H1 (cell line): Measurements from ENCODE around the gene ACER3. TPM values are rescaled to one million over a fixed set of nuclear protein-coding genes. Genes with fewer than 3 reads are reported as not detected.

Experiments
- CTCF ChIA-PET: fragments of 300-600 bp; sonication (Branson Sonifier 250); formaldehyde crosslinking; loops from one replicate; lab custom pipeline; 2021; ENCODE audit not compliant: partially characterized antibody; lab: Charles Lee
- POLR2A ChIA-PET: fragments of 300-600 bp; sonication (Branson Sonifier 250); formaldehyde crosslinking; loops from one replicate; lab custom pipeline; 2021; ENCODE audit warnings: inconsistent platforms; ENCODE audit not compliant: partially characterized antibody; lab: Charles Lee
- DNase-seq, 2 experiments: peaks; one replicate each; pipeline versions ENCODE4 v3.0.0 to v3.0.0-alpha.2; 2010 to 2022; ENCODE audit warnings: low spot score in 2 of 2, low read depth in 1 of 2, mixed read lengths in 1 of 2
- FAIRE-seq: peaks from 2 replicates; lab custom pipeline; 2011; peaks lifted over from hg19 to GRCh38; lab: Jason Lieb, UNC
- H2AFZ ChIP-seq: 2 replicates; pipeline ENCODE4 v1.8.1; 2012; ENCODE audit warnings: low read length, inconsistent platforms
- H2AK5ac ChIP-seq: 2 replicates; pipeline ENCODE4 v1.6.1; 2013; ENCODE audit warnings: low read depth, low read length
- H2BK120ac ChIP-seq: replicated peaks from 2 replicates; pipeline ENCODE3; 2013; ENCODE audit warnings: low read depth, low read length, inconsistent platforms
- H2BK12ac ChIP-seq: 2 replicates; pipeline ENCODE4 v1.6.1; 2013; ENCODE audit warnings: low read depth, low read length
- H2BK15ac ChIP-seq: 2 replicates; pipeline ENCODE4 v1.6.1; 2013; ENCODE audit warnings: low read length
- H2BK20ac ChIP-seq: 2 replicates; pipeline ENCODE4 v1.6.1; 2013; ENCODE audit warnings: low read length
- H2BK5ac ChIP-seq: 2 replicates; pipeline ENCODE4 v1.6.1; 2013; ENCODE audit warnings: low read depth, low read length
- H3K14ac ChIP-seq: 2 replicates; pipeline ENCODE4 v1.6.1; 2013; ENCODE audit warnings: inconsistent platforms; ENCODE audit not compliant: insufficient read length
- H3K18ac ChIP-seq: 2 replicates; pipeline ENCODE4 v1.6.1; 2013; ENCODE audit warnings: low read length; ENCODE audit errors: extremely low read depth
- H3K23ac ChIP-seq: 2 replicates; pipeline ENCODE4 v1.6.1; 2013; ENCODE audit warnings: inconsistent platforms; ENCODE audit not compliant: insufficient read length
- H3K23me2 ChIP-seq: 2 replicates; pipeline ENCODE4 v1.6.1; 2013; ENCODE audit warnings: low read depth, low read length
- H3K27ac ChIP-seq: 2 replicates; pipeline ENCODE4 v1.6.1; 2011; ENCODE audit warnings: low read depth, low read length, inconsistent platforms
- H3K27me3 ChIP-seq, 4 experiments: replicated peaks in 1 of 4; 1 replicate in 1 of 4; 2 replicates in 3 of 4; pipeline versions ENCODE4 v1.6.1 to v1.8.1; 2011 to 2013; ENCODE audit warnings: low read length in 3 of 4, mild to moderate bottlenecking in 3 of 4, inconsistent platforms in 2 of 4, mixed read lengths in 2 of 4, moderate library complexity in 1 of 4; ENCODE audit not compliant: control insufficient read depth in 3 of 4, insufficient read depth in 3 of 4; ENCODE audit errors: extremely low read depth in 1 of 4
- H3K36me3 ChIP-seq, 4 experiments: 2 replicates each; pipeline versions ENCODE4 v1.6.1 to v1.8.1; 2011 to 2013; ENCODE audit warnings: mild to moderate bottlenecking in 4 of 4, low read length in 3 of 4, moderate library complexity in 2 of 4, control low read depth in 1 of 4, inconsistent platforms in 1 of 4; ENCODE audit not compliant: insufficient read depth in 4 of 4, control insufficient read depth in 2 of 4
- H3K4ac ChIP-seq: replicated peaks from 2 replicates; pipeline ENCODE3; 2013; ENCODE audit warnings: low read length, low read depth, mixed read lengths, inconsistent platforms; ENCODE audit not compliant: insufficient read length
- H3K4me1 ChIP-seq, 4 experiments: replicated peaks in 1 of 4; 1 replicate in 1 of 4; 2 replicates in 3 of 4; pipeline versions ENCODE4 v1.6.1 to v1.8.1; 2011 to 2013; ENCODE audit warnings: low read length in 3 of 4, inconsistent platforms in 2 of 4, mixed read lengths in 1 of 4; ENCODE audit not compliant: insufficient read depth in 4 of 4, control insufficient read depth in 3 of 4
- H3K4me2 ChIP-seq, 2 experiments: 2 replicates each; pipeline versions ENCODE4 v1.6.1 to v1.8.1; 2011 to 2013; ENCODE audit warnings: low read depth in 2 of 2, low read length in 2 of 2, control low read depth in 1 of 2, inconsistent platforms in 1 of 2, mild to moderate bottlenecking in 1 of 2; ENCODE audit not compliant: insufficient read depth in 1 of 2
- H3K4me3 ChIP-seq, 4 experiments: fragments of 200-600, 300-600 bp in 1 of 4; sonication (generic), shearing (Covaris generic), sonication (Bioruptor Twin) in 1 of 4; 2 replicates each; pipeline versions ENCODE4 v1.5.1 to v1.8.1; 2011 to 2016; ENCODE audit warnings: low read length in 4 of 4, low read depth in 3 of 4, control low read depth in 2 of 4, inconsistent platforms in 2 of 4, mild to moderate bottlenecking in 2 of 4, mixed read lengths in 1 of 4, moderate library complexity in 1 of 4; ENCODE audit not compliant: insufficient read depth in 2 of 4; ENCODE audit errors: extremely low read depth in 1 of 4
- H3K56ac ChIP-seq: replicated peaks from 2 replicates; pipeline ENCODE3; 2013; ENCODE audit warnings: low read depth, mild to moderate bottlenecking, mixed read lengths, low read length, inconsistent platforms; ENCODE audit not compliant: insufficient read length
- H3K79me1 ChIP-seq: 2 replicates; pipeline ENCODE4 v1.6.1; 2013; ENCODE audit warnings: low read depth, low read length, control low read depth
- H3K79me2 ChIP-seq, 2 experiments: 2 replicates each; pipeline versions ENCODE4 v1.6.1 to v1.8.1; 2012 to 2013; ENCODE audit warnings: low read length in 2 of 2, mild to moderate bottlenecking in 2 of 2, inconsistent platforms in 1 of 2; ENCODE audit not compliant: insufficient read depth in 2 of 2, control insufficient read depth in 1 of 2
- H3K9ac ChIP-seq, 4 experiments: replicated peaks in 1 of 4; 1 replicate in 1 of 4; 2 replicates in 3 of 4; pipeline versions ENCODE4 v1.6.1 to v1.8.1; 2011 to 2013; ENCODE audit warnings: low read depth in 3 of 4, low read length in 3 of 4, control low read depth in 2 of 4, mild to moderate bottlenecking in 2 of 4, moderate library complexity in 2 of 4, inconsistent platforms in 1 of 4; ENCODE audit errors: extremely low read depth in 1 of 4
- H3K9me3 ChIP-seq, 2 experiments: 2 replicates each; pipeline versions ENCODE4 v1.6.1 to v1.8.1; 2012 to 2013; ENCODE audit warnings: mild to moderate bottlenecking in 2 of 2, moderate library complexity in 2 of 2, control low read depth in 1 of 2, inconsistent platforms in 1 of 2, low read depth in 1 of 2, low read length in 1 of 2, mixed read lengths in 1 of 2; ENCODE audit not compliant: insufficient read depth in 2 of 2
- H4K20me1 ChIP-seq, 2 experiments: replicated peaks in 1 of 2; 2 replicates each; pipeline versions ENCODE3 to v1.8.1; 2011 to 2013; ENCODE audit warnings: inconsistent platforms in 2 of 2, low read length in 2 of 2, mild to moderate bottlenecking in 1 of 2; ENCODE audit not compliant: insufficient read depth in 2 of 2, control insufficient read depth in 1 of 2
- H4K5ac ChIP-seq: 2 replicates; pipeline ENCODE4 v1.6.1; 2013; ENCODE audit warnings: low read length, low read depth, mixed read lengths, inconsistent platforms; ENCODE audit not compliant: insufficient read length
- H4K8ac ChIP-seq: 2 replicates; pipeline ENCODE4 v1.8.0; 2013; ENCODE audit warnings: mild to moderate bottlenecking, moderate library complexity, low read length, inconsistent platforms; ENCODE audit not compliant: insufficient read depth; ENCODE audit errors: extremely low read depth
- H4K91ac ChIP-seq: replicated peaks from 2 replicates; pipeline ENCODE3; 2013; ENCODE audit warnings: low read length, mixed read lengths, inconsistent platforms; ENCODE audit not compliant: insufficient read length
- JUN ChIP-seq: IDR thresholded peaks from 2 replicates; pipeline ENCODE4 v1.6.1; 2011; ENCODE audit warnings: low read depth, mild to moderate bottlenecking, improper control_type of control experiment, low read length
- KDM1A ChIP-seq: fragments of 200-600, 300-600 bp; sonication (generic); IDR thresholded peaks from 2 replicates; pipeline ENCODE4 v1.7.1; 2016; ENCODE audit warnings: mild to moderate bottlenecking, low read length, borderline replicate concordance
- SIN3A ChIP-seq, 2 experiments: IDR thresholded peaks in 1 of 2; conservative IDR thresholded peaks in 1 of 2; 2 replicates each; pipeline ENCODE4 v1.6.1; 2011 to 2012; ENCODE audit warnings: low read length in 2 of 2, improper control_type of control experiment in 1 of 2, low read depth in 1 of 2, mild to moderate bottlenecking in 1 of 2
- SIRT6 ChIP-seq: IDR thresholded peaks from one replicate; pipeline ENCODE4 v1.7.1; 2012; ENCODE audit warnings: low read length, inconsistent platforms
- SIX5 ChIP-seq: IDR thresholded peaks from 2 replicates; pipeline ENCODE4 v1.6.1; 2011; ENCODE audit warnings: mild to moderate bottlenecking, low read depth, low read length
- WGBS, 2 experiments: shearing (Covaris generic) in 1 of 2; methylation state at CpG; one replicate each; pipeline versions ENCODE4 v1.1.6 to v1.1.7; 2013 to 2015; ENCODE audit warnings: low lambda C conversion rate in 2 of 2, mixed read lengths in 2 of 2, inconsistent platforms in 1 of 2, low coverage in 1 of 2, missing lambda C conversion rate in 1 of 2; ENCODE audit not compliant: insufficient replicate concordance in 2 of 2, insufficient coverage in 1 of 2, insufficient read length in 1 of 2; ENCODE audit errors: extremely low coverage in 1 of 2, missing lambda C conversion rate in 1 of 2; 5-methylcytosine and 5-hydroxymethylcytosine counted together
- polyA plus RNA-seq, 7 experiments: library from polyadenylated mRNA; depleted of rRNA in 3 of 7; stranded (reverse) in 5 of 7; unstranded in 2 of 7; fragments of >200 nt in 5 of 7; fragments of 200-250 nt in 2 of 7; gene quantifications; 1 replicate in 5 of 7; 2 replicates in 1 of 7; 4 replicates in 1 of 7; pipeline versions ENCODE4 v1.2.1 to v1.2.3, GENCODE V29; 2011 to 2013; ENCODE audit warnings: missing spikeins in 2 of 7, mixed read lengths in 2 of 7
- total RNA-seq: library from RNA; stranded (reverse); fragmentation: NEBNext Ultra II Directional; extraction: Animal tissue kit (Norgen Biotek cat#: 25700); gene quantifications from 2 replicates; pipeline ENCODE4 v1.2.1, GENCODE V29; 2021

Gene ACER3
- total and polyA plus RNA-seq, 2 of the 8 experiments (the other 6 are each of a cell fraction or from before 2014, with no cell fraction given) = 5.7 to 16.2 TPM

GRCh38 chr11:76889411-76889975 lies 28.8 kb downstream of the ACER3 start:
- no peak overlapping the region for H3K18ac ChIP-seq
- no peak overlapping the region for H4K91ac ChIP-seq
- H2AK5ac ChIP-seq = no peak overlapping the region
- H3K4ac ChIP-seq = no peak overlapping the region
- H4K20me1 ChIP-seq = no peaks in the 10 kb centered on the region
- no peak overlapping the region for H2BK120ac ChIP-seq
- no peak overlapping the region for H2BK20ac ChIP-seq
- H3K79me1 ChIP-seq = no peaks in the 10 kb centered on the region; the same call in none of the 2 replicates
- H3K23ac ChIP-seq = no peak overlapping the region
- no peaks in the 10 kb centered on the region for H3K27me3 ChIP-seq
- CTCF ChIA-PET = interaction anchor here (3.4 kb wide), 1 partner anchor 30 kb away, joined by 25 read pairs; no protein-coding TSS in a partner anchor
- peaks cover 0 to 2% of the 10 kb centered on the region in 2 experiments; a peak in 1 of 4 replicates for H3K79me2 ChIP-seq
- no peaks in the 10 kb centered on the region for H3K36me3 ChIP-seq
- no peak overlapping the region for H4K5ac ChIP-seq
- no peak overlapping the region for H2BK12ac ChIP-seq
- no peak overlapping the region for H3K4me2 ChIP-seq
- no peak overlapping the region for H3K27ac ChIP-seq
- H3K9ac ChIP-seq = no peak overlapping the region
- H2BK5ac ChIP-seq = no peak overlapping the region
- H3K4me1 ChIP-seq = peaks cover 0 to 4% (median 0%) of the 10 kb centered on the region in 4 experiments; a peak in 1 of 7 replicates
- DNase-seq = no peak
- no peak overlapping the region for H2BK15ac ChIP-seq
- no peak overlapping the region for H4K8ac ChIP-seq
- no peak overlapping the region for H3K4me3 ChIP-seq
- H3K14ac ChIP-seq = no peak overlapping the region
- FAIRE-seq = no peak
- no peaks in the 10 kb centered on the region for H3K9me3 ChIP-seq
- POLR2A ChIA-PET = no interaction called here
- 96% methylated on average over 1 of the region's 1 CpG; no CpG with 5 or more reads in 1 of the 2 experiments for WGBS, 2 experiments
- no peaks in the 10 kb centered on the region for H3K23me2 ChIP-seq
- no peak for TF ChIP-seq JUN
- no peak for TF ChIP-seq SIRT6
- TF ChIP-seq SIX5 = no peak
- TF ChIP-seq SIN3A (conservative IDR thresholded peaks at IDR 0.05 in 1 of 2, IDR thresholded peaks at IDR 0.05 in 1 of 2; ENCODE audit: low read depth in 1 of 2, low read length in 2 of 2) = no peak
- TF ChIP-seq KDM1A = no peak
- TF ChIP-seq, all 59 proteins: peak for 0
- no peak overlapping the region for H2AFZ ChIP-seq
- H3K56ac ChIP-seq = no peak overlapping the region
